ENCODE data around the gene KRT40.

DNA sequence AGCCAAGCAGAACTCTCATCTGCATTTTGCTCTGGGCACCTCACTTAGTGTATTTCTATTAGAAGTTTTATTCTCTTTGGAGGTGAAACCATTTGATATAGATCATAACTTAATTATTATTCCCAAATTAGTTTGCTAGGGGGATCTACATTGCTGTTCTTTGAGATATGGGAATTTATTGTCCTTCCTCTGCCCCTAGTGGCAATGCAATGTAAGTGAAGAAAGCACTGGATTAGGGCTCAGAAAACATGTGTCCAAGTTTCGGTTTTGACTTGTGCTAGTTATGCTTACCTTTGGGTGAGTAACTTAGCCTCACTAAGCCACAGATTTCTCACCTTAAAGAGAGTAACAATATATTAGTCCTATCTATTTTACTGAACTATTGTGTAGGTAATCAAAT is 20.3 kb downstream of the KRT40 start:
- TF ChIP-seq, protein P1, sequence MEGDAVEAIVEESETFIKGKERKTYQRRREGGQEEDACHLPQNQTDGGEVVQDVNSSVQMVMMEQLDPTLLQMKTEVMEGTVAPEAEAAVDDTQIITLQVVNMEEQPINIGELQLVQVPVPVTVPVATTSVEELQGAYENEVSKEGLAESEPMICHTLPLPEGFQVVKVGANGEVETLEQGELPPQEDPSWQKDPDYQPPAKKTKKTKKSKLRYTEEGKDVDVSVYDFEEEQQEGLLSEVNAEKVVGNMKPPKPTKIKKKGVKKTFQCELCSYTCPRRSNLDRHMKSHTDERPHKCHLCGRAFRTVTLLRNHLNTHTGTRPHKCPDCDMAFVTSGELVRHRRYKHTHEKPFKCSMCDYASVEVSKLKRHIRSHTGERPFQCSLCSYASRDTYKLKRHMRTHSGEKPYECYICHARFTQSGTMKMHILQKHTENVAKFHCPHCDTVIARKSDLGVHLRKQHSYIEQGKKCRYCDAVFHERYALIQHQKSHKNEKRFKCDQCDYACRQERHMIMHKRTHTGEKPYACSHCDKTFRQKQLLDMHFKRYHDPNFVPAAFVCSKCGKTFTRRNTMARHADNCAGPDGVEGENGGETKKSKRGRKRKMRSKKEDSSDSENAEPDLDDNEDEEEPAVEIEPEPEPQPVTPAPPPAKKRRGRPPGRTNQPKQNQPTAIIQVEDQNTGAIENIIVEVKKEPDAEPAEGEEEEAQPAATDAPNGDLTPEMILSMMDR (IDR thresholded peaks at IDR 0.05; ENCODE audit: insufficient read depth, low read length): peak; percentile 65
- TF ChIP-seq POLR2AphosphoS5 (IDR thresholded peaks at IDR 0.05; ENCODE audit: low read depth) (no peak), GABPA (IDR thresholded peaks at IDR 0.05; ENCODE audit: low read depth) (no peak)
- TF ChIP-seq, protein P2, sequence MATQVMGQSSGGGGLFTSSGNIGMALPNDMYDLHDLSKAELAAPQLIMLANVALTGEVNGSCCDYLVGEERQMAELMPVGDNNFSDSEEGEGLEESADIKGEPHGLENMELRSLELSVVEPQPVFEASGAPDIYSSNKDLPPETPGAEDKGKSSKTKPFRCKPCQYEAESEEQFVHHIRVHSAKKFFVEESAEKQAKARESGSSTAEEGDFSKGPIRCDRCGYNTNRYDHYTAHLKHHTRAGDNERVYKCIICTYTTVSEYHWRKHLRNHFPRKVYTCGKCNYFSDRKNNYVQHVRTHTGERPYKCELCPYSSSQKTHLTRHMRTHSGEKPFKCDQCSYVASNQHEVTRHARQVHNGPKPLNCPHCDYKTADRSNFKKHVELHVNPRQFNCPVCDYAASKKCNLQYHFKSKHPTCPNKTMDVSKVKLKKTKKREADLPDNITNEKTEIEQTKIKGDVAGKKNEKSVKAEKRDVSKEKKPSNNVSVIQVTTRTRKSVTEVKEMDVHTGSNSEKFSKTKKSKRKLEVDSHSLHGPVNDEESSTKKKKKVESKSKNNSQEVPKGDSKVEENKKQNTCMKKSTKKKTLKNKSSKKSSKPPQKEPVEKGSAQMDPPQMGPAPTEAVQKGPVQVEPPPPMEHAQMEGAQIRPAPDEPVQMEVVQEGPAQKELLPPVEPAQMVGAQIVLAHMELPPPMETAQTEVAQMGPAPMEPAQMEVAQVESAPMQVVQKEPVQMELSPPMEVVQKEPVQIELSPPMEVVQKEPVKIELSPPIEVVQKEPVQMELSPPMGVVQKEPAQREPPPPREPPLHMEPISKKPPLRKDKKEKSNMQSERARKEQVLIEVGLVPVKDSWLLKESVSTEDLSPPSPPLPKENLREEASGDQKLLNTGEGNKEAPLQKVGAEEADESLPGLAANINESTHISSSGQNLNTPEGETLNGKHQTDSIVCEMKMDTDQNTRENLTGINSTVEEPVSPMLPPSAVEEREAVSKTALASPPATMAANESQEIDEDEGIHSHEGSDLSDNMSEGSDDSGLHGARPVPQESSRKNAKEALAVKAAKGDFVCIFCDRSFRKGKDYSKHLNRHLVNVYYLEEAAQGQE (IDR thresholded peaks at IDR 0.05; ENCODE audit: insufficient replicate concordance, low read depth): no peak

All from HL-60 (cell line).